SH-SY5Y (cell line): Measurements from ENCODE around the gene LHX4.

Experiments
- GATA2 ChIP-seq: IDR thresholded peaks from 2 replicates; pipeline ENCODE4 v1.6.1; 2011; ENCODE audit warnings: mild to moderate bottlenecking, low read depth, low read length
- GATA3 ChIP-seq: IDR thresholded peaks from 2 replicates; pipeline ENCODE4 v1.6.1; 2011; ENCODE audit warnings: low read depth, mild to moderate bottlenecking, low read length, moderate library complexity

DNA sequence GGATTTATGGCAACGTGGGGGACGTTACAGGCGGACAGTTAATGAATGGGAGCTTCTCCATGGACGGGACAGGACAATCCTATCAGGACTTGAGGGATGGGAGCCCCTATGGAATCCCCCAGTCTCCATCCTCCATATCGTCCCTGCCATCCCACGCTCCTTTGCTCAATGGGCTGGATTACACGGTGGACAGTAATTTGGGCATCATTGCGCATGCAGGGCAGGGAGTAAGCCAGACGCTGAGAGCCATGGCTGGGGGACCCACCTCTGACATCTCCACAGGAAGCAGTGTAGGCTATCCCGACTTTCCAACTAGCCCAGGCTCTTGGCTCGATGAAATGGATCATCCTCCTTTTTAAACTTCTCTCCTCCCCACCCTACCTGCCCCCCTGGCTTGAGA is 44.2 kb downstream of the LHX4 start:
- no peak for TF ChIP-seq GATA2
- TF ChIP-seq GATA3, result no peak
